AG04450 (cell line): ENCODE data around the gene GLTP. TPM values are rescaled to one million over a fixed set of nuclear protein-coding genes. Genes with fewer than 3 reads are reported as not detected.
A peak's percentile ranks its signal among the peaks of the same experiment; 100 is the strongest.

Experiments
- CTCF ChIA-PET: fragments of 300-600, 350-600 bp; formaldehyde crosslinking; extraction: SDS; loops from one replicate; lab custom pipeline; 2022; ENCODE audit warnings: antibody characterized with exemption, inconsistent platforms; lab: Charles Lee
- POLR2A ChIA-PET: fragments of 350-600 bp; formaldehyde crosslinking; extraction: SDS; loops from one replicate; lab custom pipeline; 2021; ENCODE audit warnings: antibody characterized with exemption, inconsistent platforms; lab: Yijun Ruan, JAX
- DNase-seq: peaks from one replicate; pipeline ENCODE4 v3.0.0-alpha.2; 2011; ENCODE audit warnings: low read depth, low spot score
- H3K27ac ChIP-seq: one replicate; pipeline ENCODE4 v1.5.1; 2012; ENCODE audit warnings: low read depth, low read length, control low read depth
- H3K27me3 ChIP-seq: one replicate; pipeline ENCODE4 v1.6.0; 2012; ENCODE audit warnings: low read length; ENCODE audit not compliant: control insufficient read depth, insufficient read depth
- H3K4me3 ChIP-seq: 2 replicates; pipeline ENCODE4 v1.5.1; 2011; ENCODE audit warnings: mild to moderate bottlenecking, low read depth, low read length, control low read depth
- H3K9me3 ChIP-seq: 2 replicates; pipeline ENCODE4 v1.5.1; 2012; ENCODE audit warnings: low read length; ENCODE audit not compliant: control insufficient read depth, insufficient read depth
- polyA plus RNA-seq: library from polyadenylated mRNA; depleted of rRNA; stranded (reverse); fragments of >200 nt; gene quantifications from 2 replicates; pipeline ENCODE4 v1.2.3, GENCODE V29; 2011
- TF ChIP-seq, protein P1 (sequence below): IDR thresholded peaks from 2 replicates; pipeline ENCODE4 v1.5.1; 2011; ENCODE audit warnings: low read depth, low read length, control low read depth, inconsistent platforms

The GLTP gene
- polyA plus RNA-seq, 1 experiment, result 30.3 TPM

DNA sequence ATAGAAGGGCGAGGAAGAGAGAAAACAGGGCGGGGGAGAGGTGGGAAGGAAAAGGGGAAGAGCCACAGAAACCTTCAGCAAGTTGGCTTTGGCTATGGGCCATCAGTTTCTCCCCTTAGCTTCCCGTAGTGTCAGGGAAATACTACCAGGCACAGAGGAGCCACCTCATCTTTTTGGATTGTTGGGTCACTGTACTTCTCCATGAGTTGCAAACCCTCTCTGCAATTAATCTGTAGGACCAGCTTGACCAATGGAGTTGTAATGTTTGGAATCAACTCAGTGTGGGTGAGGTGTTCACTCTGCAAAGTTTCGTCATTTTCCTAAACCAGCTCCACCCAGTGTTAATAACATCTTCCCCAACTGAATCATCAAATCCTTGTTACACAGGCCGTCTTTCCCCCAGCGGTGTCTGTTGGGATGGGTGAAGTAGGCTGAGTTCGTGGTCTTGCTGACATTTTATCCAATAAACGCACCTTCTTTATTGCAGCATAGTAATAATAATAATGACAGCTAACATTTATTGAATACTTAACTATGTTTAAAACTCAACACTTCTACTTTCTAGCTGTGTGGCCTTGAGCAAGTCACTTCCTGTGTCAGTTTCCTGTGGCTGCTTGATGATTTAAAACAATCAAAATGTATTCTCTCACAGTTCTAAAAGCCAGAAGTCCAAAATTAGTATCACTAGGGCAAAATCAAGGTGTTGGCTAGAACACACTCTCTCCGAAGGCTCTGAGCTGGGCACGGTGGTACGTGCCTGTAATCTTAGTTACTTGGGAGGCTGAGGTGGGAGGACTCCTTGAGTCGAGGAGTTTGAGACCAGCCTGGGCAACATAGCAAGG is 8.1 kb upstream of the GLTP start:
- Histone ChIP-seq H3K4me3 (no peak overlapping the region), H3K27me3 (no peaks in the 10 kb centered on the region), H3K27ac (peak overlapping the region; percentile 86), H3K9me3 (no peaks in the 10 kb centered on the region)
- TF ChIP-seq, protein P1, sequence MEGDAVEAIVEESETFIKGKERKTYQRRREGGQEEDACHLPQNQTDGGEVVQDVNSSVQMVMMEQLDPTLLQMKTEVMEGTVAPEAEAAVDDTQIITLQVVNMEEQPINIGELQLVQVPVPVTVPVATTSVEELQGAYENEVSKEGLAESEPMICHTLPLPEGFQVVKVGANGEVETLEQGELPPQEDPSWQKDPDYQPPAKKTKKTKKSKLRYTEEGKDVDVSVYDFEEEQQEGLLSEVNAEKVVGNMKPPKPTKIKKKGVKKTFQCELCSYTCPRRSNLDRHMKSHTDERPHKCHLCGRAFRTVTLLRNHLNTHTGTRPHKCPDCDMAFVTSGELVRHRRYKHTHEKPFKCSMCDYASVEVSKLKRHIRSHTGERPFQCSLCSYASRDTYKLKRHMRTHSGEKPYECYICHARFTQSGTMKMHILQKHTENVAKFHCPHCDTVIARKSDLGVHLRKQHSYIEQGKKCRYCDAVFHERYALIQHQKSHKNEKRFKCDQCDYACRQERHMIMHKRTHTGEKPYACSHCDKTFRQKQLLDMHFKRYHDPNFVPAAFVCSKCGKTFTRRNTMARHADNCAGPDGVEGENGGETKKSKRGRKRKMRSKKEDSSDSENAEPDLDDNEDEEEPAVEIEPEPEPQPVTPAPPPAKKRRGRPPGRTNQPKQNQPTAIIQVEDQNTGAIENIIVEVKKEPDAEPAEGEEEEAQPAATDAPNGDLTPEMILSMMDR, result 0 out of 2 replicates have a peak, but pooled peaks have one; percentile 12
- CTCF ChIA-PET, result interaction anchor here (0.6 to 2.5 kb wide), 7 partner anchors 16 to 336 kb away, joined by 3 to 12 read pairs (median 5); no protein-coding TSS in a partner anchor
- POLR2A ChIA-PET, result interaction anchor here (1.2 to 2.2 kb wide), 2 partner anchors 12 to 110 kb away, joined by 7 to 8 read pairs; partner anchors contain the start of gene TCHP
- peak; percentile 72 for DNase-seq

DNA sequence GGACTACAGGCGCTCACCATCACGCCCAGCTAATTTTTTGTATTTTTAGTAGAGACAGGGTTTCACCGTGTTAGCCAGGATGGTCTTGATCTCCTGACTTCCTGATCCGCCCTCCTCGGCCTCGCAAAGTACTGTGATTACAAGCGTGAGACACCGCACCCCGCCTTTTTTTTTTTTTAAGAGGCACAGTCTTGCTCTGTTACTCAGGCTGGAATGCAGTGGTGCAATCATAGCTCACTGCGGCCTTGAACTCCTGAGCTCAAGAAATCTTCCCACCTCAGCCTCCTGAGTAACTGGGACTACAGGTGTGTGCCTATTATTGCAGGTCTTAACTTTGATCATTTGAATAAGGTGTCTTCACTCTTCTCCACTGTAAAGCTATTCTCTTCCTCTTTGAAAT is 5.3 kb upstream of the GLTP start:
- POLR2A ChIA-PET, result no interaction called here

DNA sequence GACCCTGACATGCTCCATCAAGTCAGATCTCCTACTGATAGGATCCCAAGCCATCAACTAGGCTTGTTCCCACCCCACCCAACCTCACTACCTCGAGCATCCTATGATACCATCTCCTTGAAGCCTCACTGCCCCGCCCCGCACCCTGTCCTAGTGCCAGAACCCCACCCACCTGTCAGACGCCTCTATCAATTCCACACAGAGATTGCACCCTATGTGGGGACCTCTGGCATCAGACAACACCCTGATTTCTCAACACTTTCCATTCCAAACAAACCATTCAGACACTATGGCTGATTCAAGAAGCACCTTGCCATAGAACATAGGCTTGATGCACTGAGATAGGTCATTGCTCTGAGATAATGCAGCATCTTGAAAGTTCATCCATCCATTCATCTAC is 3.1 kb upstream of the GLTP start:
- H3K4me3 ChIP-seq, result no peak overlapping the region
- TF ChIP-seq, protein P1, result no peak
- CTCF ChIA-PET, result interaction anchor here (1.2 kb wide), 1 partner anchor 30 kb away, joined by 4 read pairs; no protein-coding TSS in a partner anchor
- no peaks in the 10 kb centered on the region for H3K27me3 ChIP-seq
- no peak for DNase-seq
- POLR2A ChIA-PET, result no interaction called here
- H3K9me3 ChIP-seq, result peaks cover 3% of the 10 kb centered on the region; the same call in 1 of the 2 replicates
- H3K27ac ChIP-seq, result no peak overlapping the region

More for the DNA sequence above, 5.3 kb upstream of the GLTP start:
- Histone ChIP-seq H3K9me3 (no peaks in the 10 kb centered on the region), H3K27me3 (no peaks in the 10 kb centered on the region), H3K27ac (no peak overlapping the region), H3K4me3 (no peak overlapping the region)
- TF ChIP-seq, protein P1, result no peak
- no peak for DNase-seq
- CTCF ChIA-PET, result interaction anchor here (0.7 kb wide), 1 partner anchor 32 kb away, joined by 3 read pairs; no protein-coding TSS in a partner anchor

DNA sequence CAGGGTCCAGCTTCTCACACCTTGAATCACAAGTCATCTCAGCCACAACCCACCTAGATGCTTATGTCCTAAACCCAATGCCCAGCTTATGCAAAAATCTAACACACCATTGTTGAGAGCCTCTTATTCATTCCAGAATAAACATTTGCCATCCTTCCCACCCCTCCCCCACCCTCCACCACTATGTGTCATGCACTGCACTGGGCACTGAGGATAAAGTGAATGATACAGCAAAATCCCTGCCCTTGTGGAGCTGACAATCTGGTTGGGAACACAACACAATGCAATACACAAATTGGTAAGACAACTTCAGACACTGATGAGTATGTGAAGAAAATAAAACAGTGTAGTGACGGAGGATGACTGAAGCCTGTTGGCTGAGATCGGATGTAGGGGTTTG is 1.4 kb upstream of the GLTP start:
- ChIA-PET POLR2A (no interaction called here), CTCF (interaction anchor here (1.4 to 2.7 kb wide), 2 partner anchors 36 to 77 kb away, joined by 5 to 13 read pairs; no protein-coding TSS in a partner anchor)
- peaks cover 3% of the 10 kb centered on the region; the same call in 1 of the 2 replicates for H3K9me3 ChIP-seq
- no peaks in the 10 kb centered on the region for H3K27me3 ChIP-seq
- TF ChIP-seq, protein P1, result no peak
- H3K4me3 ChIP-seq, result no peak overlapping the region
- no peak overlapping the region for H3K27ac ChIP-seq
- DNase-seq, result no peak
